ENCODE data around the gene POU2F3. TPM values are rescaled to one million over a fixed set of nuclear protein-coding genes. Genes with fewer than 3 reads are reported as not detected.

Gene POU2F3
- total RNA-seq, 1 donor from 2014 or later: not detected

DNA sequence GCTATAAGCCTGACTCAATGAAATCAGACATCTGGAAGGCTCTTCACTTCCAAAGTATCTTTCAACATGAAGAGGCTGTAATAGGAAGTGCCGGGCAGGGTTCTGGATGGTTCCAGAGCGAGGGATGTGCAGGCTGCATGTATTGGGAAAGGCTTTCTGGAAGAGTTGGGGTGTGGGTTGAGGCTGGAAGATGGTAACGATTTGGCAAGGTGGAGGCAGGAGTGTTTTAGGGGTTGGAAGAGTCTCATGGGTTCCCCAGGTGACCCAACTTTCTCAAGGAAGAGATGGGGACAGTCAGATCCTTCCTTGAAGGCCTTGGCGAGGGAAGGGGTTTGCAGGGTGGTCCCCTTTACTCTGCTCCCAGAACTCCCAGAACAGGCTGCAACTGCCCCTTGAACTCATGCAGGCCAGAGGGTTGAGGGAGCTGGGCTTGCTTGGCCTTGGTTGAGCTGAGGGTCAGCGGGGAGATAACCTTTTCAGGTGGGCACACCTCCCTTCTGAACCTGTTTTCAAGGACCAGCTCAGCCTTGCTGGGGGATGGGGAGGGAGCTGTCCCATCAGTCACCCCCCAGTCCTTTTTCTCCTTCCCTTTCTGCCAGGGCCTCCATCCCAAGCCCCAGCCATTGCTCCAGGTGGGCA, 9.4 kb upstream of the POU2F3 start:
- ATAC-seq (ENCODE audit: low read depth) (no peak), DNase-seq (no peak)
- intact Hi-C loops (cut with micrococcal nuclease): no loop called here
- ChIA-PET CTCF (no interaction called here), POLR2A (interaction anchor here (0.6 kb wide), 1 partner anchor 1109 kb away, joined by 3 read pairs; the partner anchor contains the start of gene HINFP)
- H3K9me3 Mint-ChIP-seq: no peaks in the 10 kb centered on the region
- no peak overlapping the region for H3K27ac Mint-ChIP-seq
- H3K27me3 Mint-ChIP-seq: peaks cover 23% of the 10 kb centered on the region
- no peaks in the 10 kb centered on the region for H3K4me1 Mint-ChIP-seq
- TF ChIP-seq, protein P1, sequence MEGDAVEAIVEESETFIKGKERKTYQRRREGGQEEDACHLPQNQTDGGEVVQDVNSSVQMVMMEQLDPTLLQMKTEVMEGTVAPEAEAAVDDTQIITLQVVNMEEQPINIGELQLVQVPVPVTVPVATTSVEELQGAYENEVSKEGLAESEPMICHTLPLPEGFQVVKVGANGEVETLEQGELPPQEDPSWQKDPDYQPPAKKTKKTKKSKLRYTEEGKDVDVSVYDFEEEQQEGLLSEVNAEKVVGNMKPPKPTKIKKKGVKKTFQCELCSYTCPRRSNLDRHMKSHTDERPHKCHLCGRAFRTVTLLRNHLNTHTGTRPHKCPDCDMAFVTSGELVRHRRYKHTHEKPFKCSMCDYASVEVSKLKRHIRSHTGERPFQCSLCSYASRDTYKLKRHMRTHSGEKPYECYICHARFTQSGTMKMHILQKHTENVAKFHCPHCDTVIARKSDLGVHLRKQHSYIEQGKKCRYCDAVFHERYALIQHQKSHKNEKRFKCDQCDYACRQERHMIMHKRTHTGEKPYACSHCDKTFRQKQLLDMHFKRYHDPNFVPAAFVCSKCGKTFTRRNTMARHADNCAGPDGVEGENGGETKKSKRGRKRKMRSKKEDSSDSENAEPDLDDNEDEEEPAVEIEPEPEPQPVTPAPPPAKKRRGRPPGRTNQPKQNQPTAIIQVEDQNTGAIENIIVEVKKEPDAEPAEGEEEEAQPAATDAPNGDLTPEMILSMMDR (IDR thresholded peaks at IDR 0.05): no peak
- H3K36me3 Mint-ChIP-seq (ENCODE audit: low read depth): no peaks in the 10 kb centered on the region
- H3K4me3 Mint-ChIP-seq: no peak overlapping the region

DNA sequence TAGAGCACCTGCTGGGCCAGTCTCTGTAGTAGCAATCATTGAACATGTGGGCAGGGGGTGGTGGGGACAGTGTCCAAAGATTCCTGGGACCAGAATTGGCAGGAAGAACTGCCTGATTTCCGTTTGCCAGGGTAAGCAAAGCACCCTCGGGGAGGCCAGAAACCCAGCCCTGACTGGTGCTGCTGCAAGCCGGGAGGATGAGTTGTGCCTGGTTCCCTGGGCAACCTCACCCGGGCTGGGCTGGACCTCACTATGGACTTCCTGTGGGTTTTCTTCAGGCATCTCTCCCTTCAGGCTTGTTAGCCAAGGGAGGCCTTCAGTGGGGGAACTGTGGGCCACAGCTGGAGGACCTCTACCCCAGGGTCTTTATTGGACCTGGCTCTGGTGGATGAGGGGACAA, 8.0 kb upstream of the POU2F3 start:
- ChIA-PET POLR2A (no interaction called here), CTCF (interaction anchor here (5.2 kb wide), 1 partner anchor 71 kb away, joined by 35 read pairs; no protein-coding TSS in a partner anchor)
- intact Hi-C loops (cut with micrococcal nuclease): no loop called here
- TF ChIP-seq, protein P1 (IDR thresholded peaks at IDR 0.05): no peak
- ATAC-seq (ENCODE audit: low read depth) (no peak), DNase-seq (no peak)
- Mint-ChIP-seq H3K27me3 (peaks cover 23% of the 10 kb centered on the region), H3K27ac (no peak overlapping the region), H3K4me3 (no peak overlapping the region), H3K36me3 (ENCODE audit: low read depth) (no peaks in the 10 kb centered on the region), H3K9me3 (no peaks in the 10 kb centered on the region), H3K4me1 (no peaks in the 10 kb centered on the region)

DNA sequence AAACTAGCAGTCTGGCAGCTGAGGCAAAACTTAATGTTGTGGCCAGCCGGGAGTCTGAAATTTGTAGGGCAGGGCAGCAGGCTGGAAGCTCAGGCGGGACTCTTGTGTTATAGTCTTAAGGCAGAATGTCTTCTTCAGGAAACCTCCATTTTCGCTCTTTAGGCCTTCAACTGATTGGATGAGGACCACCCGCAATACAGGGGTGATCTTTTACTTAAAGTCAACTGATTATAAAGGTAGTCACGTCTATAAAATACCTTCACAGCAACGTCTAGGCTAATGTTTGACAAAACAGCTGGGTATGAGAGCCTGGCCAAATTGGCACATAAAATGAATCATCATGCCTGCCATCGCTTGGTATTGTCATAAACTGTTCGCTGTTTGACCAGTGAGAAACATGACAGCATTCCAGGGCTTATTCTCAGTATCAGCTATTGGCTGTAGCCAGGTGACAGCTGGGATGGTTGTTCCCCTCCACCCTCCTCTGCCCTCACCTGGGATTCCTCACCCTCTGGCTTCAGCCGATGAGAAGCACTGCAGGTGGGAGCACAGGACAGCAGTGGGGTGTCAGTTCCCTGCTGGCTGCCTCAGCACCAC, 6.6 kb upstream of the POU2F3 start:
- Mint-ChIP-seq H3K9me3 (no peaks in the 10 kb centered on the region), H3K27ac (no peak overlapping the region), H3K36me3 (ENCODE audit: low read depth) (no peaks in the 10 kb centered on the region), H3K27me3 (peaks cover 26% of the 10 kb centered on the region), H3K4me3 (no peak overlapping the region), H3K4me1 (no peaks in the 10 kb centered on the region)
- ATAC-seq (ENCODE audit: low read depth): no peak
- ChIA-PET POLR2A (no interaction called here), CTCF (interaction anchor here (5.2 kb wide), 1 partner anchor 70 kb away, joined by 35 read pairs; no protein-coding TSS in a partner anchor)
- no peak for DNase-seq
- intact Hi-C loops (cut with micrococcal nuclease): no loop called here
- TF ChIP-seq, protein P1 (IDR thresholded peaks at IDR 0.05): no peak

DNA sequence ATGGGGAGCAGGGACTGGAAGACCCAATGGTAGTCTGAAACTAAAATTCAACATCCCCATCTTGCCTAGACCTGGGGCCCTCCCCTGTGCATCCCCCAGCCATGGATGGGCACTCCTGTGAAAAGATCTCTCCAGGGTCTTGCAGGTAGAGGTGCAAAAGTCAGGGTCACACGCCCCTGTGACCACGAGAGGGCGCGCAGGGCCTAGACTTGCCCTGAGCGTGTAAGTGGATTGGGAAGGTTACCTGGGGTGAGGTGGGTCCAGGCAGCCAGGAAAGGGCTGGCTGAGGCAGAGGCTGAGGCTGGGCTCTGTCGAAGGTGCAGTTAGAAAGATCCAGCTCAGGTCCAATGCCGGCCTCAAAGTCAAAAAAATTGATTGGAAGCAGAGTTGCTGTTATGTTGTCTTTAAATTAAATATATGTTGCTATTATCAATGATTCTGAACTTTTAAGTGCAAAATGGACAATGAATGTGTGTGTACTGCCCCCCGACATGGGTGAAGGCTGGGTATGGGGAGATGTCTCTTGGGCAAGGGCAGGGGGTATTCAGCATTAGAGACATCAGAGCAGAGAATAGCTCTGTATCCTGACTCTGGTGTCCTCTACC, 4.8 kb upstream of the POU2F3 start:
- ChIA-PET CTCF (interaction anchor here (1.7 to 5.2 kb wide), 2 partner anchors 65 to 68 kb away, joined by 4 to 35 read pairs; no protein-coding TSS in a partner anchor), POLR2A (no interaction called here)
- Mint-ChIP-seq H3K4me3 (no peak overlapping the region), H3K9me3 (no peaks in the 10 kb centered on the region), H3K4me1 (no peaks in the 10 kb centered on the region), H3K36me3 (ENCODE audit: low read depth) (no peaks in the 10 kb centered on the region), H3K27me3 (peaks cover 34% of the 10 kb centered on the region), H3K27ac (no peak overlapping the region)
- intact Hi-C loops (cut with micrococcal nuclease): loop anchor here (1.0 to 2.0 kb wide), 2 partner anchors 68 to 450 kb away; no protein-coding TSS in a partner anchor
- peak; percentile 34 for DNase-seq
- TF ChIP-seq, protein P1 (IDR thresholded peaks at IDR 0.05): no peak
- ATAC-seq (ENCODE audit: low read depth): peak; percentile 40
